Fibroblast of skin of right biceps (primary cell): ENCODE results near the gene PIK3C2G.
"Not testable (repeated sequence)": the region's sequence is repeated elsewhere in the genome, so short reads cannot be mapped to it uniquely, and the experiment has no call there.

Experiments used
- DNase-seq: peaks from one replicate; pipeline ENCODE4 v3.0.0-alpha.2; 2013

PIK3C2G gene

DNA sequence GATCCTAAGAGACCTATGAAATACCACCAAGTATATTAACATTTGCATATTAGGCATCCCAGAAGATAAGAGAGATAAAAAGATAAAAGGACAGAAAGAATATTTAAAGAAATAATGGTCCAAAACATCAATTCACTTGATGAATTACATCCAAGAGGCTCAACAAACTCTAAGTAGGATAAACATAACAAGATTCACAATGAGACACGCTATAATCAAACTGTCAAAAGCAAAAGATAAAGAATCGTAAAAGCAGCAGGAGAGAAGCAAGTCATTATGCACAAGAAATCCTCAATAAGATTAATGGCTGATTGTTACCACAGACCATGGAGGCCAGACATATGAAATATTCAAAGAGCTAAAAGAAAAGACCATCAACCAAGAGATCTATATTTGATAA lies 396.9 kb downstream of the PIK3C2G start:
- DNase-seq = no peak

DNA sequence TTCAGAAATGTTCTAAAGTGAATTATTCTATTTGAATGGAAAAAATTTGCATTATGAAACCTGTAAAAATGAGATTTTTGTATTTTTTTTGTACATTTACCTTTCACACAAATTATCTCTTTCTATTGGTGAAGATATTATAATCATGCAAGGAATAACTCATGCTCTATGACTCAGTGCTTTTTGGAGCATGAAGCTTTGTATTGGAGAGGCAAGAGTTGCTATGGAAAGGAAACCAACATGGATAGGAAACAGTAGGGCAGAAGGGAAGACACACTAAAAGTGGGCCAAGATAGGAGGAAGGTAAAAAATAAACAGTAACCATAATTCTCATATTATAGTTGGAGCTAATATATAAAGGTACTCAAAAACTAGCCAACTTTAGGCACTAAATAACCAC lies 397.5 kb downstream of the PIK3C2G start:
- DNase-seq = no peak

DNA sequence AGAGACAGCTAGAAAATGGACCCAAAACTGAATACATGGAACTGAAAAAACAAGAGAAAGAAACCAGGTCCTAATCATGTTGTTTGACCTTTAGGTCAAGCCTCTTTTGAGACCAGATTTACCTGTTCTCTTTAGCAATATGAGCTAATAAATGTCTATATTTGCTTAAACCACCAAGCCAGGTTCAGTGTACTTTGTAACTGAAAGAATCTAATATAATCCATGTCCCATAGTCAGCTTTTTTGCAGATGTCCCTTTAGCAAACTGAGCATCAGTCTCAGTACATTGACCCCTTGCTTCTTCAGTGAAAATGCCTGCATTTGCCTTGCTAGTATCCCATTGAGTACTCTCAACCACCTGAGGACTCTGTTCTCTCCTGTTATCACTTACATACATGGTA lies 414.8 kb downstream of the PIK3C2G start:
- DNase-seq = no peak

DNA sequence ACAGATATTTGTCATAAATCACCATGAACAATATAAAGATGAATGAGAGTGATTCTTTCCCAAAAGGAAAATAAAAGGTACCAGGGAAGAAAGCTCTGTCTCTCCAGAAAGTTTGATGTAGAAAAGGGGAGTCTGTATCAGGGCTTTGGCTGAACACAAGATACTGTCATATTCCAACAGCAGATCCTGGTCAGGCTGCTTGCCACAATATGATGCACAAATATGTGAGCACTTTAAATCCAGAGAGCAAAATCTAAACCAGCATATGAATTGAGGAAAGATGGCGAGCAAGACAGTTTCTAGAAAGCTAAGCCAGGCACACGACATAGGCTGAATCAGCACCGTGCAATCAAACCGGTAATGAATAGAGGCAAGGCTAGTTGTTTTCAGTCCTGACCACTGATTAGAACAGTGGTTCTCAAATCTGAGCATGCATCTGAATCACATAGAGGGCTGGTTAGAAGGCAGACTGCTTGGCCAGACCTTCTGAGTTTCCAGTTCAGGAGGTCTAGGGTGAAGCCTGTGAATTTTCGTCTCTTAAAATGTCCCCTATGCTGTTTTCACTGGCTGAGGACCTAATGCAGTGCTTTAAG lies 415.8 kb downstream of the PIK3C2G start:
- peak; percentile 19 for DNase-seq

DNA sequence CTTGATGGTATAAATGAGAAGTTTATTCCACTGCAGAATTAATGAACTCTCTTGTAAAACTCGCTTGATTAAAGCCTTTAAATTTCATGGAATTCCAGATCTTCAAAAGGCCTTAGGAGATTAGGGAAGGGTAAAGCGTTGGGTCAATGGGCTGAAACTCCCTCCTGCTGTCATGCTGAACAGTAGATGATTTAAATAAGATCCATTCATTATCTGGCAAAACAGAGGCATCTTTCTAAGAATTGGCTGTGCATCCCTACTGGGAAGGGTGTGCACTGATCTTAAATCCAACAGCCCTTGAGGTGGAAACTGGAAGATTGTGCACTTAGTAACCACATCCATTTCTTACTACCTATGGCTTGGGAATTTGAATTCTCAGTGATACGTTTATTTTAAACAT lies 420.5 kb downstream of the PIK3C2G start:
- DNase-seq = no peak

DNA sequence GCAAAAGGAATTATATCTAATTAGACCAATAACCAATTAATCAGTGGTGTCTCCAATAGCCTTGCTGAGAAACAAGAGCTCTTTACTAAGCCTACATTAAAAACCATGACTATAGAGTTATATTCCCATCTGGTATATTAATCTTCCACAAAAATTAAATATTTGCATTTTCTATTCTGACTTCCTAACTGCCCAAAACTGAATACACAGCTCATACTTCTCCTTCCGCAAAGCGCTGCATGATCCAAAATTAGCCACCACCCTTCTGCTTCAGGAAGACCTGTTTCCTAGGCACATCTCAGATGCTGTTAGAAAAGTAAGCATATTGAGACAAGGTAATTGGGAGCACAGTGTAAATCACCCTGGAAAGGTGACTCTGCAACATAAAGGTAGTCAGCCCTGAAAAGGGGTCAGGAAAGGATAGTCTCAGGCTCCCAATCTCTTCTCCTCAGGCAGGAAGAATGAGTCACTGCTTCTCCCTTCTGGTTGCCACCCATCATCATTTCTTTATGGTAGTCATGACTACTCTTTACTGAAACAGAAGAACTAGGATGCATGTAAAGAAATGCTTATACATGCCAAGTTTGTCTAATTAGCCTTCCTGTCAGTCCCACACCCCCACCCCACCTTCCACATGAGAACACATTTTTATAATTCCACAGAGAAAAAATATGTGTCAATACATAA lies 422.2 kb downstream of the PIK3C2G start:
- peak; percentile 80 for DNase-seq

DNA sequence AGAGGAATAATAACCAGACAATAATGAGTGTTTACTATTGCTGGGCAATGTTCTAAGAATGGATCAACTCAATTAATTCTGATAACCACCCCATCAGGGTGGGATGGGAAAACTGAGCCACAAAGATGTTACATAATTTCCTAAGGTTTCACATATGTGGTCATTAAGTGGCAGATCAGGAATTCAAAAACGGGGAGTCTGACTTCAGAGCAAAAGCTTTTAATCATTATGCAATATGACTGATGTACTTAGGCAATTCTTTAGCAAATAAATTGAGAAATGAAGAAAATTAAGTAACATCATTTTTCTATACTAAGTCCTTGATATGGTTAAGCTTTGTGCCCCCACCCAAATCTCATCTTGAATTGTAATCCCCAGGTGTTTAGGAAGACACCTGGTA lies 423.1 kb downstream of the PIK3C2G start:
- peak; percentile 37 for DNase-seq

DNA sequence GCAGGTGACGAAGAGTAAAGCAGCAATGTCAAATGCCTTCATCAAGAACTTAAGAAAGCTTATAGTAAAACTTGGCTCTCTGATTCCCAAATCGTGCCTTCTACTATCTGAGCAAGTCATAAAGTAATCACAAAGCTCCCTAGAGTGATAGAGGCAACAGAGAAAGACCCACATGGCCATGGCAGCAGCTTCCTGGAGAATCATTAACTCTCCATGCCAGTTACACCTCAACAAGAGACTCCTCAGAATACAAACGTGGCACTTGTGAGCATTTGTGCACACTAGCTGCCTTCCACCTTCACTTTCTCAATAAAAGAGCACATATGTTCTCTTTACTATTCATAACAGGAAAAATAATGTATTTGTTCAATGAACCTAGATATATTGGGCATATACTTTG lies 428.5 kb downstream of the PIK3C2G start:
- no peak for DNase-seq

DNA sequence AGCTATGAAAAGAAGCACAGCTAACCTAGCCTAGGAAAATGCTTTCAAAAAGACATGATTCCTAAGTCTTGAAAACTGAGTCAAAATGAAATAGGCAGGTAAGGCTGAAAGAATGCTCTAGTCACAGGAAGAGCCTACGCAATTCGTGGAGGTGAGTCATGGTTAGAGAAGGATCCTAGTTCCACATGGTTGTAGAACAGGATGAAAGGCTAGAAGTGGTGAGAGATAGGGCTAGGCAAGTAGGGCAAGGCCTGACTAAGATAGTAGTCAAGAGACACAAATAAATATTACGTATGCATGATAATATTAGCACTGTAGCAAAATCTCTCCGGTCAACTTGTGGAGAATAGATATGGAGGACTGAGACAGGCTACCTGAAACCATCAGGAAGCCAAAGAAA lies 429.3 kb downstream of the PIK3C2G start:
- DNase-seq = peak; percentile 90

DNA sequence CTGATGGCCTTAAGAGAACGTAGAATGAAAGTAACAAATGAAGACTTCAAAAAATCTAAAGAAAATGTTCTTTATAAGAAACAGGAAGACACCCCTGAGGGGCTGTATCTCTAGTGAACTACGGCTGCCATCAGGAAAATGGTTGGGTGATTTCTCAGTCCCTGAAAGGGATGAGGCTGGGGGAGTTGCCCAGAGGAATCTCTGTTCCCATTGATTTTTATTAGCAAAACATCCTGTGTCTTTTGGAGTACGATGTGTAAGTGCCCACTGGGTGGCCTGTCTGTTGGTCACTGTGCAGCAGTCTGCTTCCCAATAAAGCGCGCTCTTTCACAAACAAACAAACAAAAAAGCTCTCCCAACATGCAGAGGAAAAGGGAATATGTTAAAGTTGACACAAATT lies 432.7 kb downstream of the PIK3C2G start:
- DNase-seq = not testable (repeated sequence)

DNA sequence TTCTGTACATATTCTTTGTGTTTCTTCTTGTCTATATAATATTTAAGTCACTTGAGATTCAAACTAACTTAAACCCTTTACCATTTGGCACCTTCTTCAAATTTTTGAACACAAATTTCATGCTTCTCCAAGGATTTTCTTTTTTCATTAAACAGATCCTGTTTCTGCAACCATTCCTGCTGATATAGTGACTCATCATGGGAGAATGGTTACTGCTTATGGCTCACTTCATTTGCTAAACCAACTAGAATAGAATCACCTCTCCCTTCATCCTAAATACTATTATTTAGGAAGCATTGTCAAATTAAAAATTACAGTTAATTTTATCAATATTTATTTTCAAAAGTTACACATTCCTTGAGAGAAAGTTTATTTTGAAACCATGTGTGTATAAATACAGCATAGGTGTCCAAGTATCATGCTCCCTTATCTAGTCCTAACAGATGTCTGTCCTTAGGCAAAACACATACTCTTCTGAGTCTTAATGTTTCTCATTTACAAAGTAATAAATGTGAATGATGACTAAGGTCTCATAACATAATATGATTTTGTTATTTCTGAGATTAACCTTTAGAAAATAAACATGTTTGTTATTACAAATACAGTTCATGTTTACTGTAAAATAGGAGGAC lies 435.8 kb downstream of the PIK3C2G start:
- peak; percentile 68 for DNase-seq
